GM23248 (cell line): ENCODE data around the gene KLHL40. TPM values are rescaled to one million over a fixed set of nuclear protein-coding genes. Genes with fewer than 3 reads are reported as not detected.

Experiments
- DNase-seq: peaks from one replicate; pipeline ENCODE4 v3.0.0-alpha.2; 2015
- H2AFZ ChIP-seq: fragments of 200-600 bp; sonication (generic); 2 replicates; pipeline ENCODE4 v1.6.1; 2016; ENCODE audit warnings: antibody characterized with exemption
- H3F3A ChIP-seq: fragments of 200-600 bp; sonication (generic); 2 replicates; pipeline ENCODE4 v1.6.1; 2016; ENCODE audit warnings: mild to moderate bottlenecking, antibody characterized with exemption, mixed run types; ENCODE audit not compliant: insufficient read depth
- H3K27ac ChIP-seq: fragments of 200-600 bp; sonication (generic); 2 replicates; pipeline ENCODE4 v1.5.1; 2016; ENCODE audit warnings: mild to moderate bottlenecking
- H3K27me3 ChIP-seq: fragments of 200-600 bp; sonication (generic); replicated peaks from 2 replicates; pipeline ENCODE4 v1.6.1; 2016; ENCODE audit warnings: mild to moderate bottlenecking; ENCODE audit not compliant: insufficient read depth
- H3K36me3 ChIP-seq: fragments of 200-600 bp; sonication (generic); 2 replicates; pipeline ENCODE4 v1.6.1; 2016; ENCODE audit warnings: low read depth, mild to moderate bottlenecking
- H3K4me1 ChIP-seq: fragments of 200-600 bp; sonication (generic); 2 replicates; pipeline ENCODE4 v1.6.1; 2016; ENCODE audit warnings: mild to moderate bottlenecking; ENCODE audit not compliant: insufficient read depth
- H3K4me2 ChIP-seq: fragments of 200-600 bp; sonication (generic); one replicate; pipeline ENCODE4 v1.6.1; 2016; ENCODE audit warnings: mild to moderate bottlenecking; ENCODE audit not compliant: unreplicated experiment
- H3K4me3 ChIP-seq: fragments of 200-600 bp; sonication (generic); 2 replicates; pipeline ENCODE4 v1.5.1; 2016; ENCODE audit warnings: mild to moderate bottlenecking
- H3K79me2 ChIP-seq: fragments of 200-600 bp; sonication (generic); 2 replicates; pipeline ENCODE4 v1.6.1; 2016; ENCODE audit warnings: mild to moderate bottlenecking; ENCODE audit not compliant: insufficient read depth
- H3K9ac ChIP-seq: fragments of 200-600 bp; sonication (generic); 2 replicates; pipeline ENCODE4 v1.6.1; 2016; ENCODE audit warnings: mild to moderate bottlenecking
- H3K9me2 ChIP-seq: fragments of 200-600 bp; sonication (generic); 2 replicates; pipeline ENCODE4 v1.6.1; 2016; ENCODE audit warnings: mixed run types, mild to moderate bottlenecking, moderate library complexity; ENCODE audit not compliant: insufficient read depth
- H3K9me3 ChIP-seq: fragments of 200-600 bp; sonication (generic); one replicate; pipeline ENCODE4 v1.6.1; 2017; ENCODE audit warnings: low read depth
- H4K20me1 ChIP-seq: fragments of 200-600 bp; sonication (generic); 2 replicates; pipeline ENCODE4 v1.6.0; 2016; ENCODE audit not compliant: insufficient read depth
- EZH2 ChIP-seq: fragments of 200-600 bp; sonication (generic); IDR thresholded peaks from 2 replicates; pipeline ENCODE4 v1.6.1; 2018; ENCODE audit warnings: antibody characterized with exemption, mild to moderate bottlenecking; ENCODE audit not compliant: insufficient read depth, poor library complexity, severe bottlenecking
- EZH2phosphoT487 ChIP-seq: fragments of 200-600 bp; sonication (generic); IDR thresholded peaks from 2 replicates; pipeline ENCODE4 v1.6.1; 2018; ENCODE audit warnings: antibody characterized with exemption, moderate library complexity, mild to moderate bottlenecking, low read depth; ENCODE audit not compliant: insufficient read depth
- WGBS, 2 experiments: methylation state at CpG; one replicate each; pipeline ENCODE4 v1.1.6; 2015 to 2017; ENCODE audit warnings: low lambda C conversion rate in 2 of 2, low coverage in 1 of 2; ENCODE audit errors: missing lambda C conversion rate in 2 of 2; 5-methylcytosine and 5-hydroxymethylcytosine counted together
- in situ Hi-C: fragments of 300-500 bp; cut with MboI; formaldehyde crosslinking; loops from 2 replicates; pipeline ENCODE4 v1.15.0; 2020
- polyA plus RNA-seq: library from polyadenylated mRNA; unstranded; fragments of >200 nt; fragmentation: Nextera tagmentation; extraction: Ambion mirVana; gene quantifications from 2 replicates; pipeline ENCODE4 v1.2.1, GENCODE V29; 2016
- total RNA-seq: library from RNA; depleted of rRNA; stranded (reverse); fragments of >200 nt; shearing (Covaris generic); gene quantifications from 2 replicates; pipeline ENCODE4 v1.2.3, GENCODE V29; 2014

KLHL40 gene
- total and polyA plus RNA-seq, 2 experiments from 2014 or later = not detected

DNA sequence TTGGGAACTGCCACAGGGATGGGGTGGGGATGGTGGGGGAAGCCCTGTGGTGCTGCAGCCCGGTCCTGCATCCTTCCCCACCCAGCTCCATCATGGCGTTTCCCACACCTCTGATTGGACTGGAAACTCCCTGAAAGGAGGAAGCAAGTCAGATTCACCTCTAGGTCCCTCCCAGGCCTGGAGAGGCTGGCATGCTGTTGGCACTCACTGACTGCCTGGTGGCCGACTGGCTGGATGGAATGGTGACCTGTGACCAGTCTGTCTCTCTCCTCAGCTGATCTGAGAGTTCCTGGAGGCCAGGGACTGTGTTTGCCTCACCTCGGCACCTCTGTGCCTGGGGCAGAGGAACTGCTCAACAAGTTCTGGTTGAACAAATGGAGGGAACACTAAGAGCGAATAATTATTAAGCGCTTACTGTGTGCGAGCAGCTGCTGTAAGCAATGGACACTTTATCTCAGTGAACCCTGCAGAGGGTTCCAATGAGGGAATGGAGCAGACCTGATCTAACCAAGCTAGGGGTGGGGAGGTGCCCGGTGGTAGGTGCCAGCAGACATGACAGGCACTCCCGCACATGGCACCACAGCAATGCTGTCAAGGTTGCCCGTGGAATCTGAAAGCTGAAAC is 20.7 kb downstream of the KLHL40 start:
- H3K27ac ChIP-seq = no peak overlapping the region
- WGBS, 2 experiments = 71 to 77% methylated on average over 10 of the region's 10 CpGs
- no peak for TF ChIP-seq EZH2phosphoT487
- TF ChIP-seq EZH2 = no peak
- no peaks in the 10 kb centered on the region for H3K36me3 ChIP-seq
- no peak overlapping the region for H3K9ac ChIP-seq
- H3K79me2 ChIP-seq = no peaks in the 10 kb centered on the region
- no peaks in the 10 kb centered on the region for H3F3A ChIP-seq
- no peaks in the 10 kb centered on the region for H3K4me1 ChIP-seq
- H3K27me3 ChIP-seq = no peaks in the 10 kb centered on the region
- H3K9me2 ChIP-seq = no peaks in the 10 kb centered on the region
- no peaks in the 10 kb centered on the region for H4K20me1 ChIP-seq
- no peaks in the 10 kb centered on the region for H3K9me3 ChIP-seq
- H3K4me2 ChIP-seq = no peak overlapping the region
- DNase-seq = no peak
- H3K4me3 ChIP-seq = no peak overlapping the region
- in situ Hi-C loops = no loop called here
- no peak overlapping the region for H2AFZ ChIP-seq

DNA sequence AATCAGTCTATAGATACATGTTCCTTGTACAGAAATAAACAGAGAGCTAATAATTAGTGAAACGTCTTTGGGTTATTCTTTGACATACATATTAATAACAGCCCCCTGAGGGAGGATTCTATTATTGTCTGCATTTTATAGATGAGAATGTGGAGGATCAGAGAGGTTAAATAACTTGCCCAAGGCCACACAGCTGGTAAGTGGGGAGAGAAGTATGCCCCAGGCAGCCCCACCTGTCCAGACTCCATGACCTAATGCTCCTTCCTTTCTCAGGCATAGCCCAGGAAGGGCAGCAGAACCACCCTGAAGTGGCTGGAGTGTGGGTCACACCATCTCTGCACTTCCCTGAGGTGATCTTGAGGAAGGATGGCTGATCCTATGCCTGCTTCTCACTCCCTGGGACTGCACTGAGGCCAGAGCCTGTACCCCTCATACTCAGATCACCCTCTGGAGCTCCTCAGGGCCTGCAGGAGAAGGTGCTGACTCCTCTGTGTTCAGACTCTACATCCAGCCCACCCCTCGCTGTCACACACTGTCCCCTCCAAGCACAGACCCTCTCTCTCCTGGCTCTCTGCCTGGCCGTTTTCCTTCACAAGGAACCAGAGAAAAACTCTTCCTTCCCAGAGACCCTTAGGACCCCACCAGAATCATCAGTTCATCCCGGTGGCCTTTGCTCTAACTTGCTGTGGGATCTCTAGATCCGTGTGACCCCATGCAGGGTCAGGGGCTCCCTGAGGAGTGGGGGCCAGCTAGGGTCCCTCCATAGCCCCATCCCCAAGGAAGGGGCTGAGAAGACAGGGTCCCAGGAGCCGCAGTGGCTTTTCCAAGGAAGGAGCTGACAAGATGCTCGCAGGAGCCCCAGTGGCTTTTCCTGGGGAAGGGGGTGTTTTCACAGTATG is 21.6 kb downstream of the KLHL40 start:
- Histone ChIP-seq H3K4me3 (no peak overlapping the region), H3K27ac (no peak overlapping the region), H4K20me1 (no peaks in the 10 kb centered on the region), H3K79me2 (no peaks in the 10 kb centered on the region), H3K4me2 (no peak overlapping the region), H3K4me1 (no peaks in the 10 kb centered on the region), H3K9me2 (no peaks in the 10 kb centered on the region), H3F3A (no peaks in the 10 kb centered on the region), H3K27me3 (no peaks in the 10 kb centered on the region), H3K9ac (no peak overlapping the region), H3K9me3 (no peaks in the 10 kb centered on the region), H3K36me3 (no peaks in the 10 kb centered on the region), H2AFZ (no peak overlapping the region)
- in situ Hi-C loops = no loop called here
- TF ChIP-seq EZH2 (no peak), EZH2phosphoT487 (no peak)
- WGBS, 2 experiments = 61% methylated on average over 7 of the region's 7 CpGs
- DNase-seq = no peak

- Histone ChIP-seq H3K36me3 (no peaks in the 10 kb centered on the region), H3K4me1 (no peaks in the 10 kb centered on the region), H3K27ac (no peak overlapping the region), H3K4me2 (no peak overlapping the region), H3K79me2 (no peaks in the 10 kb centered on the region), H3K4me3 (no peak overlapping the region), H4K20me1 (no peaks in the 10 kb centered on the region), H3K9me3 (no peaks in the 10 kb centered on the region), H3K9me2 (no peaks in the 10 kb centered on the region), H3F3A (no peaks in the 10 kb centered on the region), H3K27me3 (no peaks in the 10 kb centered on the region; the same call in 1 of the 2 replicates), H2AFZ (no peak overlapping the region), H3K9ac (no peak overlapping the region)
- in situ Hi-C loops = no loop called here
- WGBS, 2 experiments = 55 to 61% methylated on average over 8 of the region's 8 CpGs
- TF ChIP-seq EZH2 = no peak
- TF ChIP-seq EZH2phosphoT487 = no peak
- DNase-seq = no peak
These were observed 22.5 kb downstream of the KLHL40 start for GRCh38 chr3:42707620-42708355.

- Histone ChIP-seq H4K20me1 (no peaks in the 10 kb centered on the region), H3K4me1 (no peaks in the 10 kb centered on the region), H3K9me2 (no peaks in the 10 kb centered on the region), H3K27me3 (no peaks in the 10 kb centered on the region; the same call in 1 of the 2 replicates), H3K79me2 (no peaks in the 10 kb centered on the region), H3K4me2 (no peak overlapping the region), H3K36me3 (no peaks in the 10 kb centered on the region), H3K4me3 (no peak overlapping the region), H3F3A (no peaks in the 10 kb centered on the region), H3K27ac (no peak overlapping the region), H2AFZ (no peak overlapping the region), H3K9me3 (no peaks in the 10 kb centered on the region), H3K9ac (no peak overlapping the region)
- no peak for TF ChIP-seq EZH2phosphoT487
- TF ChIP-seq EZH2 = no peak
- in situ Hi-C loops = no loop called here
- WGBS, 2 experiments = 64 to 65% methylated on average over 10 of the region's 10 CpGs
- no peak for DNase-seq
These were observed 23.3 kb downstream of the KLHL40 start for GRCh38 chr3:42708611-42709151.
